ENCODE measurements around the gene IQCM. TPM values are rescaled to one million over a fixed set of nuclear protein-coding genes. Genes with fewer than 3 reads are reported as not detected.

Gene IQCM
- total RNA-seq, 1 donor from 2014 or later, result not detected

DNA sequence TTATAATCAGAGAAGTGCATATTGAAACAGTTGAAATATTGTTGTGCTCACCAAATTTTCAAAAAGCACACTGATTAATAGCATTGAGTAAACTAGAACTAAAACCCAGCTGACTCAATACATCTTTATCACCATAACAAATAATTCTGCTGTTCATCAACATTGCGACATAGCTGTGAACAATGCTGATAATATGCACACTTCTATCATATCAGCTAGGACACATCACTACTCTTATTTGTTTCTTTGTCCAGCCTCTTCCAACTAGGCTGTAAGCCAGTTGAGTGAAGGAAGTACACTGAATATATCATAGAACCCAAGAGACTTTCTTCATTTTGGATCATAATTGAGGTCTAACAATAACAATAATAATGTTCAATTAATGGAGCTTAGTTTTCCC lies 349.7 kb downstream of the IQCM start:
- H3K27ac Mint-ChIP-seq (ENCODE audit: unreplicated experiment), result no peak overlapping the region
- no peaks in the 10 kb centered on the region for H3K4me1 Mint-ChIP-seq (ENCODE audit: unreplicated experiment)
- TF ChIP-seq, protein P1, sequence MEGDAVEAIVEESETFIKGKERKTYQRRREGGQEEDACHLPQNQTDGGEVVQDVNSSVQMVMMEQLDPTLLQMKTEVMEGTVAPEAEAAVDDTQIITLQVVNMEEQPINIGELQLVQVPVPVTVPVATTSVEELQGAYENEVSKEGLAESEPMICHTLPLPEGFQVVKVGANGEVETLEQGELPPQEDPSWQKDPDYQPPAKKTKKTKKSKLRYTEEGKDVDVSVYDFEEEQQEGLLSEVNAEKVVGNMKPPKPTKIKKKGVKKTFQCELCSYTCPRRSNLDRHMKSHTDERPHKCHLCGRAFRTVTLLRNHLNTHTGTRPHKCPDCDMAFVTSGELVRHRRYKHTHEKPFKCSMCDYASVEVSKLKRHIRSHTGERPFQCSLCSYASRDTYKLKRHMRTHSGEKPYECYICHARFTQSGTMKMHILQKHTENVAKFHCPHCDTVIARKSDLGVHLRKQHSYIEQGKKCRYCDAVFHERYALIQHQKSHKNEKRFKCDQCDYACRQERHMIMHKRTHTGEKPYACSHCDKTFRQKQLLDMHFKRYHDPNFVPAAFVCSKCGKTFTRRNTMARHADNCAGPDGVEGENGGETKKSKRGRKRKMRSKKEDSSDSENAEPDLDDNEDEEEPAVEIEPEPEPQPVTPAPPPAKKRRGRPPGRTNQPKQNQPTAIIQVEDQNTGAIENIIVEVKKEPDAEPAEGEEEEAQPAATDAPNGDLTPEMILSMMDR (IDR thresholded peaks at IDR 0.05), result no peak
- no peak overlapping the region for H3K4me3 Mint-ChIP-seq (ENCODE audit: unreplicated experiment)
- no peaks in the 10 kb centered on the region for H3K27me3 Mint-ChIP-seq (ENCODE audit: unreplicated experiment)
- H3K36me3 Mint-ChIP-seq (ENCODE audit: unreplicated experiment), result no peaks in the 10 kb centered on the region
- no peak for DNase-seq (ENCODE audit: extremely low spot score, unreplicated experiment)
- H3K9me3 Mint-ChIP-seq (ENCODE audit: unreplicated experiment), result peaks cover 5% of the 10 kb centered on the region

DNA sequence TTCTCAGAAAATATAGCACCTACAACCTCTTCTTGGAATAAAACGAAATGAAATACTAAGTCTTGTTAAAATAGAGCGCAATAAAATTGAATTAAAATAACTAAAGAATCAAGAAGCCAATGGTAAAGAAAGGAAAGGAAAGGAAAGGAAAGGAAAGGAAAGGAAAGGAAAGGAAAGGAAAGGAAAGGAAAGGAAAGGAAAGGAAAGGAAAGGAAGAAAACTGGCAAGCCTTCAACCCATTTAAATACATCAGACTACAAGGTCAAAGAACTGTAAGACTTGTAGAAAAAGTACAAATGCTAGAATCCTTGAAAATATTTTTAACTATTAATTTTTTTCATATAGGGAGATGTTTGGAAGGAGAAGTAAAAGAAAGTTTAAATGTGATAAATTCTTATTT lies 372.1 kb downstream of the IQCM start:
- DNase-seq (ENCODE audit: extremely low spot score, unreplicated experiment), result no peak
- no peaks in the 10 kb centered on the region for H3K4me1 Mint-ChIP-seq (ENCODE audit: unreplicated experiment)
- H3K27me3 Mint-ChIP-seq (ENCODE audit: unreplicated experiment), result peaks cover 1% of the 10 kb centered on the region
- no peak overlapping the region for H3K4me3 Mint-ChIP-seq (ENCODE audit: unreplicated experiment)
- H3K36me3 Mint-ChIP-seq (ENCODE audit: unreplicated experiment), result no peaks in the 10 kb centered on the region
- TF ChIP-seq, protein P1 (IDR thresholded peaks at IDR 0.05), result no peak
- no peak overlapping the region for H3K27ac Mint-ChIP-seq (ENCODE audit: unreplicated experiment)
- H3K9me3 Mint-ChIP-seq (ENCODE audit: unreplicated experiment), result no peaks in the 10 kb centered on the region

DNA sequence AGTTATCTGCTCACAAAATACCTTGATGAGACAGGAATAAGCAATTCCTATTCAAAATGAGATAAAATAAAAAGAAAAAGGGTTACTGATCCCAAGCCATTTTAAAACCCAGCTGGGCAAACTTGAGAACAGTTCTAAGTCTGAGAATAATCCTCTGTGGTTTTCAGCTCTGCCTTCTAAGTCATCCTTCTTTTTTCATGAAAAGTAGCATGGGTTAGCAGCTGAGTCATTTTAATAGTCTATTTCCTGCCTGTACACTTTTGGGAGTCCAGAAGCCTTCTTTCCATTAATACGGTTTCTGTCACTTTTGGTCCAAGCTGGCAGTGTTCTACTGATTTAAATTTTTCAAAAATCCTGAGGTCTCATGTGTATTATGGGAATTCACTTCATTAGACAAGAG lies 374.3 kb downstream of the IQCM start:
- no peak for DNase-seq (ENCODE audit: extremely low spot score, unreplicated experiment)
- H3K4me1 Mint-ChIP-seq (ENCODE audit: unreplicated experiment), result no peaks in the 10 kb centered on the region
- TF ChIP-seq, protein P1 (IDR thresholded peaks at IDR 0.05), result no peak

DNA sequence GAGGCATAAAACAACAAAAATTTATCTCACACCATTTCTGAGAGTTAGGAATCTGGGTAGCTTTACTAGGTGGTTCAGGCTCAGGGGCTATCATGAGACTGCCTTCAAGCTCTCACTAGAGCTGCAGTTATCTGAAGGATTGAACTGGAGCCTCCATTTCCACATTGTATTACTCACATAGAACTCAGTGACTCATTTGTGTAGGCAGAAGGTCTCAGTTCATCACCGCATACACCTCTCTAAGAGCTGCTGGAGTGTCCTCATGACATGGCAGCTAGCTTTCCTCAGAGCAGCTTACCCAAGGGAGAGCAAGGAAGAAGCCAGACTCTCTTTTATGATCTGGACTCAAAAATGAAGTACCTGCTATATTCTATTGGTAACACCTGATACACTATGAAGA lies 389.2 kb downstream of the IQCM start:
- no peak overlapping the region for H3K4me3 Mint-ChIP-seq (ENCODE audit: unreplicated experiment)

More for the DNA sequence above, 374.3 kb downstream of the IQCM start:
- no peak overlapping the region for H3K4me3 Mint-ChIP-seq (ENCODE audit: unreplicated experiment)
- H3K27ac Mint-ChIP-seq (ENCODE audit: unreplicated experiment), result no peak overlapping the region
- no peaks in the 10 kb centered on the region for H3K9me3 Mint-ChIP-seq (ENCODE audit: unreplicated experiment)
- H3K36me3 Mint-ChIP-seq (ENCODE audit: unreplicated experiment), result no peaks in the 10 kb centered on the region
- peaks cover 3% of the 10 kb centered on the region for H3K27me3 Mint-ChIP-seq (ENCODE audit: unreplicated experiment)

DNA sequence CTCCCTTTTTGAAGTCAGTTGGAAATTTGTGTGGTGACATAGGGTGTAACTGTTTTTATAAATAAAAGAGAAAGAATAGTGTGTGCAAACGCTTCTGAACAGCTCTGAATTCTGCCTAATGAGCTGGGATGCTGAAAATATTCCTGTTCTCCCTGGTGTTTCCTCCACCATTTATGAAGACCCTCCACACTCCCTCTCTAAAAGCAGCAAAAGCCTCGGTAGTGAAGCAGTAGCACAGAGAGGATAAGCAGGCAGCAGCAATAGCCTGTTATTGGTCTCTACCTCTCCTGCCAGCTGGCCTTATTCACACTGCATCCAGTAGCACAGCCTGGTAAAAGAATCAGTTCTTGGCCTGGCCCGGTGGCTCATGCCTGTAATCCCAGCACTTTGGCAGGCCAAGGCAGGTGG lies 406.1 kb downstream of the IQCM start:
- Mint-ChIP-seq H3K27me3 (ENCODE audit: unreplicated experiment) (peaks cover 4% of the 10 kb centered on the region), H3K36me3 (ENCODE audit: unreplicated experiment) (no peaks in the 10 kb centered on the region), H3K4me3 (ENCODE audit: unreplicated experiment) (no peak overlapping the region), H3K27ac (ENCODE audit: unreplicated experiment) (no peak overlapping the region), H3K9me3 (ENCODE audit: unreplicated experiment) (no peaks in the 10 kb centered on the region), H3K4me1 (ENCODE audit: unreplicated experiment) (no peaks in the 10 kb centered on the region)
- TF ChIP-seq, protein P1 (IDR thresholded peaks at IDR 0.05), result no peak
- no peak for DNase-seq (ENCODE audit: extremely low spot score, unreplicated experiment)

More for the DNA sequence above, 389.2 kb downstream of the IQCM start:
- Mint-ChIP-seq H3K27me3 (ENCODE audit: unreplicated experiment) (peaks cover 2% of the 10 kb centered on the region), H3K27ac (ENCODE audit: unreplicated experiment) (no peak overlapping the region), H3K4me1 (ENCODE audit: unreplicated experiment) (no peaks in the 10 kb centered on the region), H3K36me3 (ENCODE audit: unreplicated experiment) (no peaks in the 10 kb centered on the region), H3K9me3 (ENCODE audit: unreplicated experiment) (no peaks in the 10 kb centered on the region)
- TF ChIP-seq, protein P1 (IDR thresholded peaks at IDR 0.05), result no peak
- no peak for DNase-seq (ENCODE audit: extremely low spot score, unreplicated experiment)

Data from osteocyte (in vitro differentiated cells).